Gastrocnemius medialis (tissue), 4 donors: Measurements from ENCODE around the gene ADCY9. TPM values are rescaled to one million over a fixed set of nuclear protein-coding genes. Genes with fewer than 3 reads are reported as not detected.
A peak's percentile ranks its signal among the peaks of the same experiment; 100 is the strongest.

Source experiments
- ATAC-seq, 2 donors: fragments of 150-250 bp; one replicate each; pipeline ENCODE4 v1.9.1; 2016
- DNase-seq, 2 donors: peaks; one replicate each; pipeline ENCODE4 v3.0.0-alpha.2; 2019
- H3K27ac ChIP-seq, 4 donors: fragments of 200-600 bp; sonication (generic); 1 replicate in 1 of 4; 2 replicates in 3 of 4; pipeline ENCODE4 v1.5.1; 2016 to 2018; ENCODE audit warnings: mild to moderate bottlenecking in 2 of 4, moderate library complexity in 1 of 4
- H3K27me3 ChIP-seq, 3 donors: fragments of 200-600 bp; sonication (generic) in 2 of 3; 1 replicate in 1 of 3; 2 replicates in 2 of 3; pipeline versions ENCODE4 v1.5.1 to v1.6.0; 2016 to 2019; ENCODE audit warnings: mild to moderate bottlenecking in 1 of 3, moderate library complexity in 1 of 3
- H3K36me3 ChIP-seq, 2 donors: fragments of 200-600 bp; sonication (generic) in 1 of 2; one replicate each; pipeline ENCODE4 v1.5.1; 2017 to 2018
- H3K4me1 ChIP-seq, 2 donors: fragments of 200-600 bp; sonication (generic) in 1 of 2; one replicate each; pipeline ENCODE4 v1.5.1; 2016 to 2017; ENCODE audit warnings: mild to moderate bottlenecking in 2 of 2
- H3K4me3 ChIP-seq, 4 donors: fragments of 200-600 bp; sonication (generic) in 3 of 4; 1 replicate in 1 of 4; 2 replicates in 3 of 4; pipeline ENCODE4 v1.5.1; 2016 to 2019; ENCODE audit warnings: mild to moderate bottlenecking in 2 of 4
- H3K9me3 ChIP-seq, 3 donors: fragments of 200-600 bp; sonication (generic) in 2 of 3; 1 replicate in 1 of 3; 2 replicates in 2 of 3; pipeline ENCODE4 v1.5.1; 2016 to 2019
- CTCF ChIP-seq, 5 experiments: fragments of 450-650 bp in 3 of 5; fragments of 200-600 bp in 2 of 5; sonication (generic) in 2 of 5; IDR thresholded peaks in 4 of 5; conservative IDR thresholded peaks in 1 of 5; 1 replicate in 4 of 5; 2 replicates in 1 of 5; pipeline ENCODE4 v1.5.1; 2016 to 2019; ENCODE audit warnings: antibody characterized with exemption in 5 of 5, mild to moderate bottlenecking in 3 of 5, moderate library complexity in 3 of 5
- POLR2A ChIP-seq, 2 donors: fragments of 450-650 bp; IDR thresholded peaks; one replicate each; pipeline ENCODE4 v1.6.1; 2017; ENCODE audit warnings: antibody characterized with exemption in 2 of 2, mild to moderate bottlenecking in 2 of 2, moderate library complexity in 2 of 2
- in situ Hi-C, 4 donors: fragments of 200-750 bp; cut with MboI; loops; one replicate each; pipeline versions ENCODE4 v1.15.0 to v1.8.0; 2017; ENCODE audit warnings: low sequenced_read_pairs in 4 of 4
- intact Hi-C: fragments of 100-400 bp; cut with DNase I; formaldehyde crosslinking; loops from one replicate; pipeline ENCODE4 v1.15.1; 2023; ENCODE audit warnings: low total_unique reads
- total RNA-seq, 4 donors: library from RNA; depleted of rRNA; stranded (reverse); fragments of >200 nt; gene quantifications; one replicate each; pipeline versions ENCODE4 v1.1.0 to v1.2.3, GENCODE V29; 2016

Gene ADCY9
- total RNA-seq, 4 donors from 2014 or later = 84.9 to 223 (median 163) TPM

GRCh38 chr16:4124535-4125294 is 8.5 kb upstream of the ADCY9 start:
- no peak for TF ChIP-seq CTCF (IDR thresholded peaks at IDR 0.05 in 4 of 5, conservative IDR thresholded peaks at IDR 0.05 in 1 of 5)
- no peak for TF ChIP-seq POLR2A (IDR thresholded peaks at IDR 0.05)

GRCh38 chr16:4123616-4124300 is 7.5 kb upstream of the ADCY9 start:
- Histone ChIP-seq H3K9me3 (no peaks in the 10 kb centered on the region), H3K36me3 (no peaks in the 10 kb centered on the region), H3K4me3 (no peak overlapping the region), H3K27me3 (no peaks in the 10 kb centered on the region), H3K4me1 (no peaks in the 10 kb centered on the region), H3K27ac (no peak overlapping the region)
- no peak for ATAC-seq
- intact Hi-C loops (no loop called here), in situ Hi-C loops (loop anchor here in 3 of 4 donors (10.0 to 25.0 kb wide), 3 partner anchors 136 to 139 kb away; partner anchors contain the start of gene TFAP4 (in 1 of the 3))
- no peak for DNase-seq
- no peak for TF ChIP-seq POLR2A (IDR thresholded peaks at IDR 0.05)
- no peak for TF ChIP-seq CTCF (IDR thresholded peaks at IDR 0.05 in 4 of 5, conservative IDR thresholded peaks at IDR 0.05 in 1 of 5)

More at GRCh38 chr16:4124535-4125294, 8.5 kb upstream of the ADCY9 start:
- intact Hi-C loops (no loop called here), in situ Hi-C loops (loop anchor here in 3 of 4 donors (10.0 to 25.0 kb wide), 3 partner anchors 137 to 140 kb away; partner anchors contain the start of gene TFAP4 (in 1 of the 3))
- Histone ChIP-seq H3K27me3 (no peaks in the 10 kb centered on the region), H3K4me3 (no peak overlapping the region), H3K27ac (no peak overlapping the region), H3K36me3 (no peaks in the 10 kb centered on the region), H3K4me1 (no peaks in the 10 kb centered on the region), H3K9me3 (no peaks in the 10 kb centered on the region)
- ATAC-seq (no peak), DNase-seq (no peak)

- Histone ChIP-seq H3K4me1 (peaks cover 6 to 8% of the 10 kb centered on the region in 2 donors), H3K36me3 (no peaks in the 10 kb centered on the region), H3K27me3 (no peaks in the 10 kb centered on the region), H3K27ac (no peak overlapping the region), H3K4me3 (no peak overlapping the region), H3K9me3 (no peaks in the 10 kb centered on the region)
- no peak for ATAC-seq
- TF ChIP-seq CTCF (IDR thresholded peaks at IDR 0.05 in 4 of 5, conservative IDR thresholded peaks at IDR 0.05 in 1 of 5) (no peak), POLR2A (IDR thresholded peaks at IDR 0.05) (no peak)
- intact Hi-C loops = no loop called here
- in situ Hi-C loops = loop anchor here in 3 of 4 donors (10.0 to 25.0 kb wide), 3 partner anchors 133 to 142 kb away; partner anchors contain the start of gene TFAP4 (in 1 of the 3)
- no peak for DNase-seq
These were observed 3.9 kb upstream of the ADCY9 start for GRCh38 chr16:4120176-4120575.

GRCh38 chr16:4117250-4117578 is 972 bp upstream of the ADCY9 start:
- Histone ChIP-seq H3K27me3 (no peaks in the 10 kb centered on the region), H3K4me3 (peak overlapping the region; percentile 58 to 77 (median 68)), H3K9me3 (no peaks in the 10 kb centered on the region), H3K4me1 (peaks cover 33 to 36% of the 10 kb centered on the region in 2 donors), H3K27ac (peak overlapping the region; percentile 77 to 90 (median 88)), H3K36me3 (no peaks in the 10 kb centered on the region)
- DNase-seq (no peak), ATAC-seq (no peak)
- TF ChIP-seq POLR2A (IDR thresholded peaks at IDR 0.05) (no peak), CTCF (IDR thresholded peaks at IDR 0.05 in 4 of 5, conservative IDR thresholded peaks at IDR 0.05 in 1 of 5) (no peak)
- in situ Hi-C loops (loop anchor here in 2 of 4 donors (25.0 kb wide), 2 partner anchors 130 to 145 kb away; partner anchors contain the start of gene TFAP4 (in 1 of the 2)), intact Hi-C loops (loop anchor here (2.0 to 5.0 kb wide), 3 partner anchors 135 to 505 kb away; partner anchors contain the start of gene SLX4)
